Small intestine (tissue), 7 donors: Measurements from ENCODE around the gene STARD9. TPM values are rescaled to one million over a fixed set of nuclear protein-coding genes. Genes with fewer than 3 reads are reported as not detected.

Experiments
- DNase-seq, 2 donors: peaks; one replicate each; pipeline versions ENCODE4 v3.0.0 to v3.0.0-alpha.2; 2013
- FAIRE-seq: peaks from 2 replicates; lab custom pipeline; 2012; peaks lifted over from hg19 to GRCh38; lab: Jason Lieb, UNC
- H3K27ac ChIP-seq, 3 donors: one replicate each; pipeline ENCODE4 v1.5.1; 2013; ENCODE audit warnings: low read length in 2 of 3, mild to moderate bottlenecking in 2 of 3, control low read depth in 1 of 3, inconsistent platforms in 1 of 3, low read depth in 1 of 3, moderate library complexity in 1 of 3
- H3K27me3 ChIP-seq, 3 donors: one replicate each; pipeline ENCODE4 v1.6.1; 2013; ENCODE audit warnings: low read length in 3 of 3, inconsistent platforms in 1 of 3; ENCODE audit not compliant: control insufficient read depth in 3 of 3, insufficient read depth in 3 of 3
- H3K36me3 ChIP-seq, 3 donors: one replicate each; pipeline ENCODE4 v1.6.1; 2013; ENCODE audit warnings: low read length in 3 of 3, inconsistent platforms in 1 of 3, low read depth in 1 of 3, mild to moderate bottlenecking in 1 of 3, moderate library complexity in 1 of 3; ENCODE audit not compliant: control insufficient read depth in 3 of 3, insufficient read depth in 2 of 3
- H3K4me1 ChIP-seq, 3 donors: one replicate each; pipeline ENCODE4 v1.6.1; 2013; ENCODE audit warnings: low read length in 2 of 3, inconsistent platforms in 1 of 3, low read depth in 1 of 3, mild to moderate bottlenecking in 1 of 3, moderate library complexity in 1 of 3; ENCODE audit not compliant: control insufficient read depth in 3 of 3, insufficient read depth in 2 of 3
- H3K4me3 ChIP-seq, 3 donors: one replicate each; pipeline ENCODE4 v1.5.1; 2013; ENCODE audit warnings: low read length in 3 of 3, control low read depth in 1 of 3, inconsistent platforms in 1 of 3, low read depth in 1 of 3, mild to moderate bottlenecking in 1 of 3, moderate library complexity in 1 of 3
- H3K9me3 ChIP-seq, 2 donors: one replicate each; pipeline ENCODE4 v1.6.1; 2013; ENCODE audit warnings: low read depth in 1 of 2, low read length in 1 of 2; ENCODE audit not compliant: control insufficient read depth in 2 of 2, insufficient read depth in 1 of 2
- WGBS, 3 donors: extraction: QIAGEN DNeasy Blood & Tissue Kit; methylation state at CpG; one replicate each; pipeline ENCODE4 v1.1.7; 2013; 5-methylcytosine and 5-hydroxymethylcytosine counted together
- polyA plus RNA-seq, 4 donors: library from polyadenylated mRNA; stranded (reverse) in 3 of 4; unstranded in 1 of 4; fragments of 200-250 nt in 3 of 4; fragments of 120-200 nt in 1 of 4; gene quantifications; one replicate each; pipeline versions ENCODE4 v1.2.1 to v1.2.3, GENCODE V29; 2013
- donor health status: healthy with polysubstance abuse.
- donor health status: control.
- donor health status: control.
- donor health status: Bipolar disorder and iron deficiency.
- donor health status: healthy.

The STARD9 gene
- polyA plus RNA-seq, 4 donors: under 0.01 to 5.0 (median 1.9) TPM

GRCh38 chr15:42688301-42688700, 112.9 kb downstream of the STARD9 start:
- 73 to 81% (median 74%) methylated on average over 3 of the region's 3 CpGs for WGBS, 3 donors
- Histone ChIP-seq H3K36me3 (peaks cover 0 to 29% (median 5%) of the 10 kb centered on the region in 3 donors), H3K27ac (no peak overlapping the region), H3K4me3 (no peak overlapping the region), H3K27me3 (no peaks in the 10 kb centered on the region), H3K4me1 (no peaks in the 10 kb centered on the region), H3K9me3 (no peaks in the 10 kb centered on the region)
- DNase-seq (no peak), FAIRE-seq (no peak)

GRCh38 chr15:42691308-42691707, 115.9 kb downstream of the STARD9 start:
- 71 to 90% (median 77%) methylated on average over 4 of the region's 4 CpGs for WGBS, 3 donors
- Histone ChIP-seq H3K4me3 (no peak overlapping the region), H3K4me1 (no peaks in the 10 kb centered on the region), H3K27me3 (no peaks in the 10 kb centered on the region), H3K9me3 (no peaks in the 10 kb centered on the region), H3K27ac (no peak overlapping the region), H3K36me3 (peaks cover 0 to 42% (median 0%) of the 10 kb centered on the region in 3 donors)
- FAIRE-seq (no peak), DNase-seq (no peak)

GRCh38 chr15:42691770-42692169, 116.4 kb downstream of the STARD9 start:
- Histone ChIP-seq H3K4me3 (no peak overlapping the region), H3K9me3 (no peaks in the 10 kb centered on the region), H3K36me3 (peaks cover 0 to 40% (median 0%) of the 10 kb centered on the region in 3 donors), H3K27ac (no peak overlapping the region), H3K4me1 (no peaks in the 10 kb centered on the region), H3K27me3 (no peaks in the 10 kb centered on the region)
- no peak for FAIRE-seq
- no peak for DNase-seq
- 82 to 88% (median 85%) methylated on average over 9 of the region's 9 CpGs for WGBS, 3 donors

- WGBS, 3 donors: 67 to 89% (median 75%) methylated on average over 1 of the region's 1 CpG
- Histone ChIP-seq H3K36me3 (peaks cover 0 to 40% (median 0%) of the 10 kb centered on the region in 3 donors), H3K4me3 (no peak overlapping the region), H3K4me1 (no peaks in the 10 kb centered on the region), H3K27me3 (no peaks in the 10 kb centered on the region), H3K9me3 (no peaks in the 10 kb centered on the region), H3K27ac (no peak overlapping the region)
- FAIRE-seq (no peak), DNase-seq (no peak)
These were observed 117.1 kb downstream of the STARD9 start for GRCh38 chr15:42692536-42692935.

- H3K4me3 ChIP-seq: no peak overlapping the region
- 87 to 90% (median 89%) methylated on average over 4 of the region's 4 CpGs for WGBS, 3 donors
- no peaks in the 10 kb centered on the region for H3K4me1 ChIP-seq
- DNase-seq: no peak
- FAIRE-seq: no peak
- no peaks in the 10 kb centered on the region for H3K27me3 ChIP-seq
- no peaks in the 10 kb centered on the region for H3K9me3 ChIP-seq
- no peak overlapping the region for H3K27ac ChIP-seq
- H3K36me3 ChIP-seq: peaks cover 0 to 40% (median 0%) of the 10 kb centered on the region in 3 donors
These were observed 117.6 kb downstream of the STARD9 start for GRCh38 chr15:42692997-42693396.

- H3K9me3 ChIP-seq: no peaks in the 10 kb centered on the region
- peaks cover 0 to 40% (median 0%) of the 10 kb centered on the region in 3 donors for H3K36me3 ChIP-seq
- FAIRE-seq: no peak
- no peak overlapping the region for H3K4me3 ChIP-seq
- H3K27ac ChIP-seq: no peak overlapping the region
- 91 to 98% (median 94%) methylated on average over 6 of the region's 6 CpGs for WGBS, 3 donors
- no peaks in the 10 kb centered on the region for H3K4me1 ChIP-seq
- H3K27me3 ChIP-seq: no peaks in the 10 kb centered on the region
- DNase-seq: no peak
These were observed 118.1 kb downstream of the STARD9 start for GRCh38 chr15:42693496-42693895.

- peaks cover 0 to 38% (median 0%) of the 10 kb centered on the region in 3 donors for H3K36me3 ChIP-seq
- no peak overlapping the region for H3K4me3 ChIP-seq
- H3K27me3 ChIP-seq: no peaks in the 10 kb centered on the region
- H3K9me3 ChIP-seq: no peaks in the 10 kb centered on the region
- H3K4me1 ChIP-seq: no peaks in the 10 kb centered on the region
- no peak overlapping the region for H3K27ac ChIP-seq
- 96 to 97% (median 97%) methylated on average over 6 of the region's 6 CpGs for WGBS, 3 donors
- no peak for DNase-seq
- FAIRE-seq: no peak
These were observed 118.5 kb downstream of the STARD9 start for GRCh38 chr15:42693942-42694341.

GRCh38 chr15:42694398-42694797, 119.0 kb downstream of the STARD9 start:
- no peak for DNase-seq
- Histone ChIP-seq H3K27me3 (no peaks in the 10 kb centered on the region), H3K4me1 (no peaks in the 10 kb centered on the region), H3K9me3 (no peaks in the 10 kb centered on the region), H3K27ac (no peak overlapping the region), H3K36me3 (peaks cover 0 to 36% (median 0%) of the 10 kb centered on the region in 3 donors), H3K4me3 (no peak overlapping the region)
- no peak for FAIRE-seq
- WGBS, 3 donors: 94 to 96% (median 95%) methylated on average over 10 of the region's 10 CpGs

- FAIRE-seq: no peak
- Histone ChIP-seq H3K36me3 (peaks cover 0 to 32% (median 0%) of the 10 kb centered on the region in 3 donors), H3K4me1 (no peaks in the 10 kb centered on the region), H3K27me3 (no peaks in the 10 kb centered on the region), H3K27ac (no peak overlapping the region), H3K4me3 (no peak overlapping the region), H3K9me3 (no peaks in the 10 kb centered on the region)
- DNase-seq: no peak
- 84 to 87% (median 87%) methylated on average over 6 of the region's 6 CpGs for WGBS, 3 donors
These were observed 120.2 kb downstream of the STARD9 start for GRCh38 chr15:42695527-42696071.
